ENCODE measurements around the gene TRUB2. TPM values are rescaled to one million over a fixed set of nuclear protein-coding genes. Genes with fewer than 3 reads are reported as not detected.

The TRUB2 gene
- total RNA-seq, 1 experiment from 2014 or later, result 22.5 TPM

- BruUV-seq (replicated peaks), result no TSS peak
- intact Hi-C loops (cut with micrococcal nuclease; ENCODE audit: unreplicated experiment), result no loop called here
- no peak for TF ChIP-seq TCF7L2 (IDR thresholded peaks at IDR 0.05; ENCODE audit: low read depth, low read length)
- TF ChIP-seq SIN3A (IDR thresholded peaks at IDR 0.05; ENCODE audit: borderline replicate concordance, insufficient read depth, low read depth, low read length), result no peak
- no peak for TF ChIP-seq CTCF (IDR thresholded peaks at IDR 0.05)
- no peak for TF ChIP-seq POLR2AphosphoS5 (IDR thresholded peaks at IDR 0.05; ENCODE audit: low read depth, low read length)
- no peak for TF ChIP-seq REST (IDR thresholded peaks at IDR 0.05; ENCODE audit: insufficient read depth in 1 of 2, low read depth in 2 of 2, low read length in 1 of 2)
- no peaks in the 10 kb centered on the region for H3K9me3 ChIP-seq (ENCODE audit: control insufficient read depth, insufficient read depth, low read depth, low read length)
- H3K36me3 ChIP-seq (ENCODE audit: control insufficient read depth, insufficient read depth, low read length), result peaks cover 8% of the 10 kb centered on the region; the same call in 1 of the 2 replicates
- ATAC-seq (no peak), DNase-seq (ENCODE audit: low read depth, low spot score) (no peak)
- in situ Hi-C loops (cut with HindIII; ENCODE audit: low pct_unique_long_range_greater_than_20kb, low sequenced_read_pairs), result no loop called here
- no peak overlapping the region for H3K27ac ChIP-seq (ENCODE audit: low read length)
- CTCF ChIA-PET, result interaction anchor here (0.8 kb wide), 1 partner anchor 37 kb away, joined by 3 read pairs; no protein-coding TSS in a partner anchor
- H3K27me3 ChIP-seq (ENCODE audit: control insufficient read depth, insufficient read depth, low read length), result no peaks in the 10 kb centered on the region
- H3K4me1 ChIP-seq (ENCODE audit: control insufficient read depth, insufficient read depth, low read length), result peaks cover 5% of the 10 kb centered on the region
- H3K4me3 ChIP-seq (ENCODE audit: low read depth in 2 of 2, low read length in 2 of 2), result no peak overlapping the region
- POLR2A ChIA-PET, result interaction anchor here (0.5 kb wide), 1 partner anchor 96 kb away, joined by 5 read pairs; the partner anchor contains the start of gene CERCAM
Measured at GRCh38 chr9:128324401-128324800, 2.2 kb upstream of the TRUB2 start.

- H3K27ac ChIP-seq (ENCODE audit: low read length), result no peak overlapping the region
- peak overlapping the region; percentile 98 for H3K4me3 ChIP-seq (ENCODE audit: low read depth in 2 of 2, low read length in 2 of 2)
- no peaks in the 10 kb centered on the region for H3K27me3 ChIP-seq (ENCODE audit: control insufficient read depth, insufficient read depth, low read length)
- H3K4me1 ChIP-seq (ENCODE audit: control insufficient read depth, insufficient read depth, low read length), result peaks cover 5% of the 10 kb centered on the region
- ATAC-seq (no peak), DNase-seq (ENCODE audit: low read depth, low spot score) (no peak)
- intact Hi-C loops (cut with micrococcal nuclease; ENCODE audit: unreplicated experiment), result no loop called here
- H3K9me3 ChIP-seq (ENCODE audit: control insufficient read depth, insufficient read depth, low read depth, low read length), result no peaks in the 10 kb centered on the region
- CTCF ChIA-PET, result no interaction called here
- H3K36me3 ChIP-seq (ENCODE audit: control insufficient read depth, insufficient read depth, low read length), result peaks cover 8% of the 10 kb centered on the region; the same call in 1 of the 2 replicates
- in situ Hi-C loops (cut with HindIII; ENCODE audit: low pct_unique_long_range_greater_than_20kb, low sequenced_read_pairs), result no loop called here
- BruUV-seq (replicated peaks), result no TSS peak
- POLR2A ChIA-PET, result no interaction called here
- TF ChIP-seq CTCF (IDR thresholded peaks at IDR 0.05) (no peak), REST (IDR thresholded peaks at IDR 0.05; ENCODE audit: insufficient read depth in 1 of 2, low read depth in 2 of 2, low read length in 1 of 2) (no peak), POLR2AphosphoS5 (IDR thresholded peaks at IDR 0.05; ENCODE audit: low read depth, low read length) (no peak), SIN3A (IDR thresholded peaks at IDR 0.05; ENCODE audit: borderline replicate concordance, insufficient read depth, low read depth, low read length) (no peak), TCF7L2 (IDR thresholded peaks at IDR 0.05; ENCODE audit: low read depth, low read length) (no peak)
Measured at GRCh38 chr9:128323791-128324190, 1.5 kb upstream of the TRUB2 start.

Measured in Panc1 (cell line).